ENCODE data around the gene SLIRP. TPM values are rescaled to one million over a fixed set of nuclear protein-coding genes. Genes with fewer than 3 reads are reported as not detected.
"Not testable (repeated sequence)": the region's sequence is repeated elsewhere in the genome, so short reads cannot be mapped to it uniquely, and the experiment has no call there.

Gene SLIRP
- total RNA-seq = 164 and 199 TPM in 2 replicates
- long read RNA-seq, transcript SLIRP-209 (4 exons, 408 nt) = major isoform, 39 of 48 reads
- long read RNA-seq, partial matches to known transcripts = 0 of 48 reads
- long read RNA-seq, other reads (novel, unspliced or antisense) = 4 of 48 reads

DNA sequence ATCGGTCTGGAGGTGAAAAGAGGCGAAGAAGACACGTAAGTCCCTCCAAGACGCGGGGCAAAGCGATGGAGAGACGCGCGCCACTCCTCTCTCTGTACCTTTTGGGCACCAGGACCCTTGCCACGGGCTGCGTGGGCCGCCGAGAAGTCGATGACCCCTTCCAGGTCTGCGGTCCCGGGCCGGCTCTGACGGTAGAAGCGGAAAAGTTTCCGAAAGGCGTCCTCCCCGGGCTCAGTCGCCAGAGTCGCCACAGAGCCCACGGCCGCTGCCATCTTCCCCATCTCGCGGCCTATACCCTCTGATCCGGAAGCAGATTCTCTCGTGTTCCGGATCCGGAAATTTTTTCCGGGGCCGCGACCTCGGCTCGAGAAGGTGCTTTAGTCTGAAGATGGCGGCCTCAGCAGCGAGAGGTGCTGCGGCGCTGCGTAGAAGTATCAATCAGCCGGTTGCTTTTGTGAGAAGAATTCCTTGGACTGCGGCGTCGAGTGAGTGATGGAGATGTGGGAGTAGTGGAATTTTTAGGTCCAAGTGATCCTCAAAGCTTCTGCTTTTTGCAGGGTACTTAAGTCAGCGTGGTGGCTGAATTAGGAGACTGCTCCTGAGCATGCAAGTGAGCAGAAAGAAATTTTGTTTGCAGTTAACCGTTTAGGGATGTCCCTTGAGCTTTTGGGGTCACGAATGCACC, at the start of gene SLIRP, which contains the start of gene ALKBH1:
TSS of gene SLIRP (plus strand) at position 380 of the 685 bp plus-strand sequence. CDS start at position 389, 9 bp downstream.
TSS of gene ALKBH1 (minus strand) at position 300 of the 685 bp plus-strand sequence. CDS start at position 281, 19 bp downstream.
- Mint-ChIP-seq H3K27ac (ENCODE audit: unreplicated experiment) (peak within 1 kb of the TSS; percentile 98), H3K36me3 (ENCODE audit: low read depth) (peaks cover 2% of the 10 kb centered on the region), H3K9me3 (no peaks in the 10 kb centered on the region), H3K4me3 (peak within 1 kb of the TSS; percentile 92), H3K4me1 (peaks cover 39% of the 10 kb centered on the region), H3K27me3 (ENCODE audit: low read depth) (no peaks in the 10 kb centered on the region)
- TF ChIP-seq, protein P1, sequence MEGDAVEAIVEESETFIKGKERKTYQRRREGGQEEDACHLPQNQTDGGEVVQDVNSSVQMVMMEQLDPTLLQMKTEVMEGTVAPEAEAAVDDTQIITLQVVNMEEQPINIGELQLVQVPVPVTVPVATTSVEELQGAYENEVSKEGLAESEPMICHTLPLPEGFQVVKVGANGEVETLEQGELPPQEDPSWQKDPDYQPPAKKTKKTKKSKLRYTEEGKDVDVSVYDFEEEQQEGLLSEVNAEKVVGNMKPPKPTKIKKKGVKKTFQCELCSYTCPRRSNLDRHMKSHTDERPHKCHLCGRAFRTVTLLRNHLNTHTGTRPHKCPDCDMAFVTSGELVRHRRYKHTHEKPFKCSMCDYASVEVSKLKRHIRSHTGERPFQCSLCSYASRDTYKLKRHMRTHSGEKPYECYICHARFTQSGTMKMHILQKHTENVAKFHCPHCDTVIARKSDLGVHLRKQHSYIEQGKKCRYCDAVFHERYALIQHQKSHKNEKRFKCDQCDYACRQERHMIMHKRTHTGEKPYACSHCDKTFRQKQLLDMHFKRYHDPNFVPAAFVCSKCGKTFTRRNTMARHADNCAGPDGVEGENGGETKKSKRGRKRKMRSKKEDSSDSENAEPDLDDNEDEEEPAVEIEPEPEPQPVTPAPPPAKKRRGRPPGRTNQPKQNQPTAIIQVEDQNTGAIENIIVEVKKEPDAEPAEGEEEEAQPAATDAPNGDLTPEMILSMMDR (conservative IDR thresholded peaks at IDR 0.05) = no peak
- DNase-seq (ENCODE audit: low read depth, low spot score) = peak; percentile 78

DNA sequence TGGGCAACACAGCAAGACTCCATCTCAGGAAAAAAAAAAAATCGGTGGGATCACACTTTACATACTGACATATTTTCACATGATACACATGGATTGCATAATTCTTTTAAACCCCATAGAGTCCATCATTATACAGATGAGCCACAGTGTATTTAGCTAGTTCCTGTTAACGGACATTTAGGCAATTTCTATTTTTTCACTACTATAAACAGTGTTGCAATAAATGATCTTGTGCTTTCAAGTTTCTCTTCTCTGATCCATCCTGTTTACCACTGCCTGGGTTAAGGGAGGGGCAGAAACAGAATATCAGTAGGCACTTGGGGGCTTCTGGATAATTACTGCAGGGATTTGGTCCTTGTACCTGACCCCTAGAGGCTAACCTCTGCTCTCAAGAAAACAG, 48.1 kb upstream of the SLIRP start:
- Mint-ChIP-seq H3K4me1 (peaks cover 29% of the 10 kb centered on the region), H3K36me3 (ENCODE audit: low read depth) (no peaks in the 10 kb centered on the region), H3K27ac (ENCODE audit: unreplicated experiment) (no peak overlapping the region), H3K9me3 (no peaks in the 10 kb centered on the region), H3K4me3 (no peak overlapping the region), H3K27me3 (ENCODE audit: low read depth) (no peaks in the 10 kb centered on the region)
- DNase-seq (ENCODE audit: low read depth, low spot score) = no peak
- TF ChIP-seq, protein P1 (conservative IDR thresholded peaks at IDR 0.05) = no peak

DNA sequence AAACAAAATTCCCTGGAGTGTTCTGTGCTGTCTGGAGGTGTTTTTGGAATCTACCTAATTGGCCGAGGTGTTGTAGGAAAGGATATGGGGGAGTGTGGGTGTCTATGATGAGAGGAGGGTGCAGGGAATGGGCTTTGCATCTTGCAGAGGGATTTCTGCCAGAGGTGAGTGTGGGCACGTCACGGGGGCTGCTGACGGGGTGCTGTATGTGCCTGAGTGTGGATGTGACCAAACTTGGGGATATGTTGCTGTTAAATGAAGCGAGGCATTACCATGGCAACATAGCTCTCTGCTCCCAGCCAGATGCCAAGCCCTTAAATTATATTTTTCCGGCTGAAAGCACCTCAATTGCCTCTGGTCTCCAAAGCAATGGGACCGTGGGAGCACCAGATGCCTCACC, 47.1 kb upstream of the SLIRP start:
- Mint-ChIP-seq H3K4me3 (no peak overlapping the region), H3K27ac (ENCODE audit: unreplicated experiment) (peak overlapping the region; percentile 57), H3K4me1 (peaks cover 24% of the 10 kb centered on the region), H3K9me3 (no peaks in the 10 kb centered on the region), H3K27me3 (ENCODE audit: low read depth) (no peaks in the 10 kb centered on the region), H3K36me3 (ENCODE audit: low read depth) (no peaks in the 10 kb centered on the region)
- TF ChIP-seq, protein P1 (conservative IDR thresholded peaks at IDR 0.05) = no peak
- no peak for DNase-seq (ENCODE audit: low read depth, low spot score)

DNA sequence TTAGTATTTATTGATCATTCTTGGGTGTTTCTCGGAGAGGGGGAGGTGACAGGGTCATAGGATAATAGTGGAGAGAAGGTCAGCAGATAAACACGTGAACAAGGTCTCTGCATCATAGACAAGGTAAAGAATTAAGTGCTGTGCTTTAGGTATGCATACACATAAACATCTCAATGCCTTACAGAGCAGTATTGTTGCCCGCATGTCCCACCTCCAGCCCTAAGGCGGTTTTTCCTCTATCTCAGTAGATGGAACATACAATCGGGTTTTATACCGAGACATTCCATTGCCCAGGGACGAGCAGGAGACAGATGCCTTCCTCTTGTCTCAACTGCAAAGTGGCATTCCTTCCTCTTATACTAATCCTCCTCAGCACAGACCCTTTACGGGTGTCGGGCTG, 46.3 kb upstream of the SLIRP start:
- H3K4me1 Mint-ChIP-seq = peaks cover 24% of the 10 kb centered on the region
- not testable (repeated sequence) for DNase-seq (ENCODE audit: low read depth, low spot score); H3K9me3 Mint-ChIP-seq; H3K27me3 Mint-ChIP-seq (ENCODE audit: low read depth); H3K36me3 Mint-ChIP-seq (ENCODE audit: low read depth); H3K4me3 Mint-ChIP-seq; H3K27ac Mint-ChIP-seq (ENCODE audit: unreplicated experiment)

DNA sequence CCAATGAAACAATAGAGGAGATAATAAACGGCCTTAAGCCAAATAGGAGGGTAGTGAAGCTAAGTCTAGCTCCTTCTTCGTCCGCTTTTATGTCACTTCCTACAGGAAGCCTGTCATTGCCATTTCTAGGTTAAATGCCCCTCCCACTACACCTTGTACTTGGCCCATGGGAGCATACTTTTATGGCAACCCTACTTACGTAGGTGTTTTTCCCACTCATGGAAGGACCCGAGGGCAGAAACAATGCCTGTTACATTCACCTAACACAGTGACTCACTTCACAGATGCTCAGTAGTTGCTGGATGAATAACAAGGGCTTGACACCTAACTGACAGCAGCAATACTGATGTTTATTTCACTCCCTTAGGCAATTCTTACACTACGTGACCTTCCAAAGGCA, 44.6 kb upstream of the SLIRP start:
- no peak for DNase-seq (ENCODE audit: low read depth, low spot score)
- TF ChIP-seq, protein P1 (conservative IDR thresholded peaks at IDR 0.05) = no peak
- Mint-ChIP-seq H3K27ac (ENCODE audit: unreplicated experiment) (no peak overlapping the region), H3K4me3 (no peak overlapping the region), H3K9me3 (no peaks in the 10 kb centered on the region), H3K4me1 (peaks cover 24% of the 10 kb centered on the region), H3K27me3 (ENCODE audit: low read depth) (no peaks in the 10 kb centered on the region), H3K36me3 (ENCODE audit: low read depth) (no peaks in the 10 kb centered on the region)

DNA sequence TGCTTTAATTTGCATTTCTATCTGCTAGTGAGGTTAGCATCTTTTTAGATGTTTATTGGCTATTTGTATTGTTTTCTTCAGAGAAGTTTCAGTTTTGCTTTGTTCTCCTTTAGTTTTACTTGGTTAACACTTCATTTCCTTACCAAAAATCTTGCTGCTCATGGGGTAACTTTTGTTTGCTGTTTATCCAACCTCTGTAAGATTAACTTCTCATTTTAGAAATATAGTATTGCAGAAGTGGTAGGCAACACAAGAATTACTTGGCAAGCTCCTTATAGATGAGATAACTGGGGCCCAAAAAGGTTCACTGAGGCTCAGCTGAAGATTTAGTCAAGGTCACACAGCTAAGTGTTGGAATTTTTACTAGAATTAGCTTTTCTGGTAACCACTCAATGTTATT, 40.6 kb upstream of the SLIRP start:
- DNase-seq (ENCODE audit: low read depth, low spot score) = no peak
- TF ChIP-seq, protein P1 (conservative IDR thresholded peaks at IDR 0.05) = no peak
- Mint-ChIP-seq H3K9me3 (no peaks in the 10 kb centered on the region), H3K27me3 (ENCODE audit: low read depth) (no peaks in the 10 kb centered on the region), H3K36me3 (ENCODE audit: low read depth) (no peaks in the 10 kb centered on the region), H3K27ac (ENCODE audit: unreplicated experiment) (no peak overlapping the region), H3K4me1 (peaks cover 2% of the 10 kb centered on the region), H3K4me3 (no peak overlapping the region)
